Pancreas (tissue), 10 donors: ENCODE measurements around the gene SRMS. TPM values are rescaled to one million over a fixed set of nuclear protein-coding genes. Genes with fewer than 3 reads are reported as not detected.

ENCODE experiments used
- ATAC-seq, 4 donors: fragments of 200-7000 bp; cut with Tn5 transposase; one replicate each; pipeline versions ENCODE4 v1.8.0 to v1.9.1; 2020; ENCODE audit warnings: mild to moderate bottlenecking in 4 of 4, moderate library complexity in 4 of 4
- DNase-seq, 6 donors: peaks; one replicate each; pipeline ENCODE4 v3.0.0-alpha.2; 2020
- FAIRE-seq: peaks from 2 replicates; lab custom pipeline; 2012; peaks lifted over from hg19 to GRCh38; lab: Jason Lieb, UNC
- H3K27ac ChIP-seq, 4 donors: fragments of 200-600 bp; sonication (generic); 1 replicate in 3 of 4; 2 replicates in 1 of 4; pipeline versions ENCODE4 v1.5.0 to v1.8.0; 2020
- H3K27me3 ChIP-seq, 4 donors: fragments of 200-600 bp; one replicate each; pipeline ENCODE4 v1.8.0; 2021
- H3K36me3 ChIP-seq, 3 donors: fragments of 200-600 bp; sonication (generic) in 1 of 3; one replicate each; pipeline versions ENCODE4 v1.5.0 to v1.8.0; 2020 to 2021
- H3K4me1 ChIP-seq, 3 donors: fragments of 200-600 bp; one replicate each; pipeline ENCODE4 v1.8.0; 2021
- H3K4me3 ChIP-seq, 4 donors: fragments of 200-600 bp; sonication (generic) in 2 of 4; one replicate each; pipeline versions ENCODE4 v1.5.0 to v1.8.0; 2020 to 2021
- H3K9me3 ChIP-seq, 4 donors: fragments of 200-600 bp; one replicate each; pipeline ENCODE4 v1.8.0; 2021
- WGBS, 2 donors: extraction: QIAGEN DNeasy Blood & Tissue Kit; methylation state at CpG; one replicate each; pipeline ENCODE4 v1.1.7; 2013; 5-methylcytosine and 5-hydroxymethylcytosine counted together
- intact Hi-C, 3 donors: fragments of 100-400 bp; cut with DNase I; formaldehyde crosslinking; loops; one replicate each; pipeline versions ENCODE4 v1.11.1 to v1.14.2; 2022
- polyA plus RNA-seq, 2 donors: library from polyadenylated mRNA; stranded (reverse); fragments of 200-250 nt; gene quantifications; one replicate each; pipeline ENCODE4 v1.2.3, GENCODE V29; 2013
- total RNA-seq, 6 donors: library from RNA; stranded (reverse); fragmentation: NEBNext Ultra II Directional in 4 of 6; extraction: Animal tissue kit (Norgen Biotek cat#: 25700) in 4 of 6; gene quantifications; one replicate each; pipeline versions ENCODE4 v1.2.1 to v1.2.4, GENCODE V29; 2021 to 2023
- TF ChIP-seq, protein P1 (sequence below), 4 donors: fragments of 200-600 bp; sonication (generic) in 3 of 4; IDR thresholded peaks; one replicate each; pipeline versions ENCODE4 v1.5.0 to v1.8.0; 2021; ENCODE audit warnings: antibody characterized with exemption in 4 of 4
- donor health status: healthy with polysubstance abuse.
- donor health status: DM: no; HTN: no; CAD: no; lungs with moderate emphysema.
- donor health status: DM: no; HTN: no; CAD: no.
- donor health status: control.
- donor health status: control.
- donor health status: Bipolar disorder and iron deficiency.
- donor health status: DM: yes; HTN: yes; CAD: no.
- donor health status: DM: no; HTN: no; CAD: no.
- donor health status: DM: no; HTN: no; CAD: no.
- donor health status: DM: yes; HTN: yes; CAD: no.

Gene SRMS
- total and polyA plus RNA-seq, 8 donors = not detected

DNA sequence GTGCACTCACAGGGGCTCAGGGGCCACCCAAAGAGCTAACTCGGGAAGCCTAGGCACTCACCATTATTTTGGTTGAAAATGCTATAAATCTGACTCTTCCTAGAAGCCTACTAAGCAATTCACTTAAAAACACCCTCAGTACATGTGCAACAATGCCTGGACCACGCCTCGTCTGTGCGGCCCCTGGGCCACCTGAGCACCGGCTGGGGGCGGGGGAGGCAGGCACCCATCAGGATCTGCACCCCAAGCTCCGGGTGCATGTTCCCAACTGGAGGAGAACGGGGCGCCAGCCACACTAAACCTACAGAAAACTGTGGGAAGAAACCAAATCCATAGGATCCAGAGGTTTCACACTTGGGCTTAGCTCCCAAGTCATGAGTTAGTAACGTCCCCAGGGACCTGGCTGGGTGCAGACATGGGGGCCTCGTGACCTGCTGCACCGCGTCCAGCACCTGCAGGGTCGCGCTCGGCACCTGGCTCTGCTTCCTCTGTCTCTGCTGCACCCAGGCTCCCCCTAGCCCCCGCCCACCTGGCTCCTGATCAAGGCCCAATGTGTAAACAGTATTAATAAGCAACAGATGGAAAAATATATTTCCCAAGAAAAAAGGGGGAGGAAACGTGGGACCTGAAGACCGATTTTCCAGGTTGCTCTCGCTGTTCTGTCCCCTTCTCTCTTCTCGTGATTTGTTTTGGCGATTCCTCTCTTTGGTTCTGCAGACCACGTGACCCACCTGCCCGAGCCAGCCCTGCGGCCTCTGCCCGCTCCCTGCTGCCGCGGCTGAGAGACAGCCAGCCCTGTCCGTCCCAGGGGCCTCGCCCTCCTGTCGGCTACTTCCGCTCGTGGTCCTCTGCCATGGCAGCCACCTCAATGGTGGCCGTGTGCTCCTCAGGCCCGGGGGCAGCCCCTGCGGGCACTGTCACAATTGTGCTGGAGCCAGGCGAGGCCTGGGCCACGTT is 42.0 kb upstream of the SRMS start:
- Histone ChIP-seq H3K9me3 (no peaks in the 10 kb centered on the region), H3K27ac (peak overlapping the region in 1 of 4 donors; percentile 67), H3K4me1 (no peaks in the 10 kb centered on the region), H3K27me3 (no peaks in the 10 kb centered on the region), H3K4me3 (no peak overlapping the region), H3K36me3 (peaks cover 0 to 18% (median 3%) of the 10 kb centered on the region in 3 donors)
- ATAC-seq = peak; percentile 65 to 90 (median 74)
- intact Hi-C loops = no loop called here
- FAIRE-seq = no peak
- DNase-seq = peak in 4 of 6 donors; percentile 60 to 78 (median 68)
- TF ChIP-seq, protein P1, sequence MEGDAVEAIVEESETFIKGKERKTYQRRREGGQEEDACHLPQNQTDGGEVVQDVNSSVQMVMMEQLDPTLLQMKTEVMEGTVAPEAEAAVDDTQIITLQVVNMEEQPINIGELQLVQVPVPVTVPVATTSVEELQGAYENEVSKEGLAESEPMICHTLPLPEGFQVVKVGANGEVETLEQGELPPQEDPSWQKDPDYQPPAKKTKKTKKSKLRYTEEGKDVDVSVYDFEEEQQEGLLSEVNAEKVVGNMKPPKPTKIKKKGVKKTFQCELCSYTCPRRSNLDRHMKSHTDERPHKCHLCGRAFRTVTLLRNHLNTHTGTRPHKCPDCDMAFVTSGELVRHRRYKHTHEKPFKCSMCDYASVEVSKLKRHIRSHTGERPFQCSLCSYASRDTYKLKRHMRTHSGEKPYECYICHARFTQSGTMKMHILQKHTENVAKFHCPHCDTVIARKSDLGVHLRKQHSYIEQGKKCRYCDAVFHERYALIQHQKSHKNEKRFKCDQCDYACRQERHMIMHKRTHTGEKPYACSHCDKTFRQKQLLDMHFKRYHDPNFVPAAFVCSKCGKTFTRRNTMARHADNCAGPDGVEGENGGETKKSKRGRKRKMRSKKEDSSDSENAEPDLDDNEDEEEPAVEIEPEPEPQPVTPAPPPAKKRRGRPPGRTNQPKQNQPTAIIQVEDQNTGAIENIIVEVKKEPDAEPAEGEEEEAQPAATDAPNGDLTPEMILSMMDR (IDR thresholded peaks at IDR 0.05) = no peak
- 86 to 89% methylated on average over 38 of the region's 38 CpGs for WGBS, 2 donors

DNA sequence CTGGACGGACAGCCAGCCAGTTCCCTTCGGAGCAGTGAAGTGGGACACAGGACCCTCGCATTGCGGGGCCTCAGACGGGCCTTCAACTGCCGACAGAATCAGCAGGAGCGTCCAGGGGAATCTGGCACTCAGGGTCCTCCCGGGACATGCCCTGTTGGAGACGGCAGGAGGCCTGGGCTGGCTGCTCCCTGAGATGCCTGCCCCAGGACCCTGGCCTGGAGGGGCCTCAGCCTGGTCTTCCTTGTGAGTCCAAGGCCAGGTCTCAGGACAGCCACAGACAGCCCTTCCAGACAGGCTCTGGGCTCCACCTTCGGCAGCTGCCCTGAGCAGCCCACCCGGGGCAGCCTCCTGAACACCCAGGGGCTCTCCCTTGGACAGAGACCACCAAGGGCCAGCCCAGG is 41.1 kb upstream of the SRMS start:
- TF ChIP-seq, protein P1 (IDR thresholded peaks at IDR 0.05) = no peak
- H3K4me1 ChIP-seq = no peaks in the 10 kb centered on the region
- H3K27me3 ChIP-seq = no peaks in the 10 kb centered on the region
- H3K27ac ChIP-seq = no peak overlapping the region
- peaks cover 0 to 18% (median 3%) of the 10 kb centered on the region in 3 donors for H3K36me3 ChIP-seq
- ATAC-seq = no peak
- FAIRE-seq = no peak
- intact Hi-C loops = no loop called here
- H3K4me3 ChIP-seq = no peak overlapping the region
- DNase-seq = peak in 2 of 6 donors; percentile 49 to 74
- 92 to 98% methylated on average over 9 to 11 of the region's 11 CpGs for WGBS, 2 donors
- H3K9me3 ChIP-seq = no peaks in the 10 kb centered on the region

DNA sequence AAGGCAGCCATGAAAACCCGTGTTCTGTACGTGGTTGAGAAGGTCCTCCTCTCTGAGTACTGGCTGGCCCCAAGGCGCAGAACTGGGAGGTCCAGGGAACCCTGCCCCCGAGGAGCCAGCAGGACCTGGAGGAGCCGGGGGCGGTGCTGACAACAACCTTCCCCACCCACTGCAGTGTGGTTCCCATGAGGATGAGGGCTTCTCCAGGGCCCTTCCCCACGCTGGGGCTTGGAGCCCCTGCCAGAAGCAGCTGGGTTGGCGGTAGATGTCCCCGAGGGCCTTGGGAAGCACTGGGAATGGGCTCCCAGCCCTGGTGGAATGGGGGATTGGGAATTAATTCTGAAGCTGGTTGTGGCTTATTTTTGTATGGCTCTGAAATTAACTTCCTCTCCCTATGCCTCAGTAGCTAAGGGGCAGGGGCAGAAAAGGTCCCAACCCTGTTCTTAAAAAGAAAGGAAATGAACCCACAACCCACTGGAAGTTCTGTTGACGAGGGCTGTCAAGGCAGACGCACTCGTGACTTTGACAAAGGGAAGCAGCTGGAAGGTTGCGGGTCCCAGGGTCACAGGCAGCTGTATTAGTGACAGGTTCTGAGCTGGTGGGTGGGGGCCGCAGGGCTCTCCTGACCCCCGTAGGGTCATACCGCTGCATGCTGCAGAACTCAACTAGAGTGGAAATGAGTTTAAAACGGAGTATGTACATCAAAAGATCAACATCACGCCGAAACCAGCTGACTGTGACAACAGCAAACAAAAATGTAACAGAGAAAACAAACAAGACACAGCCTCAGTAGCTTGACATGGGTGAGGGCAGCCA is 40.4 kb upstream of the SRMS start:
- DNase-seq (peak in 2 of 6 donors; percentile 30 to 46), FAIRE-seq (no peak), ATAC-seq (peak in 1 of 4 donors; percentile 8)
- Histone ChIP-seq H3K4me3 (no peak overlapping the region), H3K27me3 (no peaks in the 10 kb centered on the region), H3K4me1 (no peaks in the 10 kb centered on the region), H3K9me3 (no peaks in the 10 kb centered on the region), H3K36me3 (peaks cover 0 to 17% (median 3%) of the 10 kb centered on the region in 3 donors), H3K27ac (no peak overlapping the region)
- 72 to 76% methylated on average over 19 of the region's 19 CpGs for WGBS, 2 donors
- TF ChIP-seq, protein P1 (IDR thresholded peaks at IDR 0.05) = no peak
- intact Hi-C loops = no loop called here

DNA sequence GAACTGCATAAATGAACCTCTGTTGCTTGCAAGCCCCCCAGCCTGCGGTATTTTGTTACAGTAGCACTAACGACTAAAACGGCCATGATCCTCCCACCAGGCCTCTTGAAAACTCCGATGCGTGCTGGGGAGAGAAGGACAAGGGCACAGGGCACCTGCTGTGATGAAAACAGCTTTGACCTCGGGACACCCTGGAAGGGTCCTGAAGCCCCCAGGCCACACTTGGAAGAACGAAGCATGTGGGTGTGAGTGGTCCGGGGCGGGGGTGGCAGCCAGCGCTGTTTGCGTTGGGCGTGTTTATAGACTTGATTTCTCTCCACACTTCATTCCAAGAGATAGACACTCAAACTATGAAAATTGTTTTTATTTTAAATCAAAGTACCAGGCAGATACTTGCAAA is 39.7 kb upstream of the SRMS start:
- Histone ChIP-seq H3K27ac (no peak overlapping the region), H3K36me3 (peaks cover 0 to 10% (median under 1%) of the 10 kb centered on the region in 3 donors), H3K27me3 (no peaks in the 10 kb centered on the region), H3K4me1 (no peaks in the 10 kb centered on the region), H3K4me3 (no peak overlapping the region), H3K9me3 (no peaks in the 10 kb centered on the region)
- FAIRE-seq (no peak), ATAC-seq (no peak), DNase-seq (peak in 1 of 6 donors; percentile 23)
- TF ChIP-seq, protein P1 (IDR thresholded peaks at IDR 0.05) = no peak
- intact Hi-C loops = no loop called here
- WGBS, 2 donors = 92 to 93% methylated on average over 12 of the region's 12 CpGs
